SK-N-SH (cell line): Measurements from ENCODE around the gene HSPBAP1.

ENCODE experiments used
- EP300 ChIP-seq, 2 experiments: IDR thresholded peaks; 2 replicates each; pipeline versions ENCODE4 v1.4.0 to v1.6.1; 2012; ENCODE audit warnings: borderline replicate concordance in 1 of 2, low read depth in 1 of 2, low read length in 1 of 2
- MXI1 ChIP-seq: IDR thresholded peaks from 2 replicates; pipeline ENCODE4 v1.6.1; 2012; ENCODE audit warnings: mild to moderate bottlenecking, low read depth, low read length, improper control_type of control experiment
- POLR2AphosphoS5 ChIP-seq: IDR thresholded peaks from 2 replicates; pipeline ENCODE4 v1.6.1; 2012; ENCODE audit warnings: low read depth, low read length
- RAD21 ChIP-seq: IDR thresholded peaks from 2 replicates; pipeline ENCODE4 v1.6.1; 2012; ENCODE audit warnings: mild to moderate bottlenecking, low read length
- RCOR1 ChIP-seq: fragments of 150-350 bp; IDR thresholded peaks from 2 replicates; pipeline ENCODE4 v1.6.1; 2017; ENCODE audit warnings: antibody characterized with exemption, low read length
- RFX5 ChIP-seq: IDR thresholded peaks from 2 replicates; pipeline ENCODE4 v1.6.1; 2012; ENCODE audit warnings: mild to moderate bottlenecking, improper control_type of control experiment, low read length
- RXRA ChIP-seq: IDR thresholded peaks from 2 replicates; pipeline ENCODE4 v1.4.0; 2012; ENCODE audit warnings: low read depth, mild to moderate bottlenecking, borderline replicate concordance
- YY1 ChIP-seq: IDR thresholded peaks from 2 replicates; pipeline ENCODE4 v1.4.0; 2012; ENCODE audit warnings: low read depth, mild to moderate bottlenecking
- TF ChIP-seq, protein P1 (sequence below): fragments of 200-600 bp; sonication (generic); IDR thresholded peaks from 2 replicates; pipeline ENCODE4 v1.6.1; 2017; ENCODE audit warnings: antibody characterized with exemption, mild to moderate bottlenecking, moderate library complexity
- TF ChIP-seq, protein P2 (sequence below): IDR thresholded peaks from 2 replicates; pipeline ENCODE4; 2012
- TF ChIP-seq, protein P3 (sequence below): IDR thresholded peaks from 2 replicates; pipeline ENCODE4 v1.4.0; 2012; ENCODE audit warnings: low read depth
- TF ChIP-seq, protein P4 (sequence below): fragments of 150-350 bp; IDR thresholded peaks from 2 replicates; pipeline ENCODE4 v1.6.1; 2017; ENCODE audit warnings: antibody characterized with exemption, low read length, low read depth, borderline replicate concordance
- TF ChIP-seq, protein P5 (sequence below): IDR thresholded peaks from 2 replicates; pipeline ENCODE4 v1.6.1; 2012; ENCODE audit warnings: mild to moderate bottlenecking, low read depth, low read length, moderate library complexity
- TF ChIP-seq, protein P6 (sequence below): IDR thresholded peaks from 2 replicates; pipeline ENCODE4 v1.4.0; 2012; ENCODE audit warnings: low read depth, borderline replicate concordance

DNA sequence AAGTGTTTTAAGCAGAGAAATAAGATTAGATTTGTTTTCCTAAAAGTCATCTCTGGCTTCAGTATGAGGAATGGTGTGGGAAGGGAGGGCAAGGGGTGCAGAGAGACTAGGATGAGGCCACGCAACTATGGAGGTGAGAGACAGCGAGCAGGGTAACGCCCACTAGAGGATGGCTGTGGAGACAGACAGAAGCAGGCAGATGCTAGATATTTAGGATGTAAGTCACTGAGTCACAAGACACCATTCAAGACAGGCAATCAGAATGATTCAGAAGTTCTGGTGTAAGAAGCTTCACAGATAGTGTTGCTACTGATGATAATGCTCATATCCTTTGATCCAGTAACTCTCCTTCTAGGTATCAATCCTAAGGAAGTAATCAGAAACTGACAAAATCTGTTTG lies 19.1 kb downstream of the HSPBAP1 start:
- TF ChIP-seq POLR2AphosphoS5 (no peak), RFX5 (no peak), YY1 (no peak), RXRA (no peak), EP300 (IDR thresholded peaks at IDR 0.05; ENCODE audit: borderline replicate concordance in 1 of 2, low read depth in 1 of 2, low read length in 1 of 2) (no peak), RAD21 (no peak), RCOR1 (no peak), MXI1 (no peak)
- TF ChIP-seq, protein P1, sequence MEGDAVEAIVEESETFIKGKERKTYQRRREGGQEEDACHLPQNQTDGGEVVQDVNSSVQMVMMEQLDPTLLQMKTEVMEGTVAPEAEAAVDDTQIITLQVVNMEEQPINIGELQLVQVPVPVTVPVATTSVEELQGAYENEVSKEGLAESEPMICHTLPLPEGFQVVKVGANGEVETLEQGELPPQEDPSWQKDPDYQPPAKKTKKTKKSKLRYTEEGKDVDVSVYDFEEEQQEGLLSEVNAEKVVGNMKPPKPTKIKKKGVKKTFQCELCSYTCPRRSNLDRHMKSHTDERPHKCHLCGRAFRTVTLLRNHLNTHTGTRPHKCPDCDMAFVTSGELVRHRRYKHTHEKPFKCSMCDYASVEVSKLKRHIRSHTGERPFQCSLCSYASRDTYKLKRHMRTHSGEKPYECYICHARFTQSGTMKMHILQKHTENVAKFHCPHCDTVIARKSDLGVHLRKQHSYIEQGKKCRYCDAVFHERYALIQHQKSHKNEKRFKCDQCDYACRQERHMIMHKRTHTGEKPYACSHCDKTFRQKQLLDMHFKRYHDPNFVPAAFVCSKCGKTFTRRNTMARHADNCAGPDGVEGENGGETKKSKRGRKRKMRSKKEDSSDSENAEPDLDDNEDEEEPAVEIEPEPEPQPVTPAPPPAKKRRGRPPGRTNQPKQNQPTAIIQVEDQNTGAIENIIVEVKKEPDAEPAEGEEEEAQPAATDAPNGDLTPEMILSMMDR, result no peak
- TF ChIP-seq, protein P2, sequence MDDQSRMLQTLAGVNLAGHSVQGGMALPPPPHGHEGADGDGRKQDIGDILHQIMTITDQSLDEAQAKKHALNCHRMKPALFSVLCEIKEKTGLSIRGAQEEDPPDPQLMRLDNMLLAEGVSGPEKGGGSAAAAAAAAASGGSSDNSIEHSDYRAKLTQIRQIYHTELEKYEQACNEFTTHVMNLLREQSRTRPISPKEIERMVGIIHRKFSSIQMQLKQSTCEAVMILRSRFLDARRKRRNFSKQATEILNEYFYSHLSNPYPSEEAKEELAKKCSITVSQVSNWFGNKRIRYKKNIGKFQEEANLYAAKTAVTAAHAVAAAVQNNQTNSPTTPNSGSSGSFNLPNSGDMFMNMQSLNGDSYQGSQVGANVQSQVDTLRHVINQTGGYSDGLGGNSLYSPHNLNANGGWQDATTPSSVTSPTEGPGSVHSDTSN, result 0 out of 2 replicates have a peak, but pooled peaks have one; percentile 5
- TF ChIP-seq, protein P3, sequence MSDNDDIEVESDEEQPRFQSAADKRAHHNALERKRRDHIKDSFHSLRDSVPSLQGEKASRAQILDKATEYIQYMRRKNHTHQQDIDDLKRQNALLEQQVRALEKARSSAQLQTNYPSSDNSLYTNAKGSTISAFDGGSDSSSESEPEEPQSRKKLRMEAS, result no peak
- TF ChIP-seq, protein P4, sequence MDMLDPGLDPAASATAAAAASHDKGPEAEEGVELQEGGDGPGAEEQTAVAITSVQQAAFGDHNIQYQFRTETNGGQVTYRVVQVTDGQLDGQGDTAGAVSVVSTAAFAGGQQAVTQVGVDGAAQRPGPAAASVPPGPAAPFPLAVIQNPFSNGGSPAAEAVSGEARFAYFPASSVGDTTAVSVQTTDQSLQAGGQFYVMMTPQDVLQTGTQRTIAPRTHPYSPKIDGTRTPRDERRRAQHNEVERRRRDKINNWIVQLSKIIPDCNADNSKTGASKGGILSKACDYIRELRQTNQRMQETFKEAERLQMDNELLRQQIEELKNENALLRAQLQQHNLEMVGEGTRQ, result no peak
- TF ChIP-seq, protein P5, sequence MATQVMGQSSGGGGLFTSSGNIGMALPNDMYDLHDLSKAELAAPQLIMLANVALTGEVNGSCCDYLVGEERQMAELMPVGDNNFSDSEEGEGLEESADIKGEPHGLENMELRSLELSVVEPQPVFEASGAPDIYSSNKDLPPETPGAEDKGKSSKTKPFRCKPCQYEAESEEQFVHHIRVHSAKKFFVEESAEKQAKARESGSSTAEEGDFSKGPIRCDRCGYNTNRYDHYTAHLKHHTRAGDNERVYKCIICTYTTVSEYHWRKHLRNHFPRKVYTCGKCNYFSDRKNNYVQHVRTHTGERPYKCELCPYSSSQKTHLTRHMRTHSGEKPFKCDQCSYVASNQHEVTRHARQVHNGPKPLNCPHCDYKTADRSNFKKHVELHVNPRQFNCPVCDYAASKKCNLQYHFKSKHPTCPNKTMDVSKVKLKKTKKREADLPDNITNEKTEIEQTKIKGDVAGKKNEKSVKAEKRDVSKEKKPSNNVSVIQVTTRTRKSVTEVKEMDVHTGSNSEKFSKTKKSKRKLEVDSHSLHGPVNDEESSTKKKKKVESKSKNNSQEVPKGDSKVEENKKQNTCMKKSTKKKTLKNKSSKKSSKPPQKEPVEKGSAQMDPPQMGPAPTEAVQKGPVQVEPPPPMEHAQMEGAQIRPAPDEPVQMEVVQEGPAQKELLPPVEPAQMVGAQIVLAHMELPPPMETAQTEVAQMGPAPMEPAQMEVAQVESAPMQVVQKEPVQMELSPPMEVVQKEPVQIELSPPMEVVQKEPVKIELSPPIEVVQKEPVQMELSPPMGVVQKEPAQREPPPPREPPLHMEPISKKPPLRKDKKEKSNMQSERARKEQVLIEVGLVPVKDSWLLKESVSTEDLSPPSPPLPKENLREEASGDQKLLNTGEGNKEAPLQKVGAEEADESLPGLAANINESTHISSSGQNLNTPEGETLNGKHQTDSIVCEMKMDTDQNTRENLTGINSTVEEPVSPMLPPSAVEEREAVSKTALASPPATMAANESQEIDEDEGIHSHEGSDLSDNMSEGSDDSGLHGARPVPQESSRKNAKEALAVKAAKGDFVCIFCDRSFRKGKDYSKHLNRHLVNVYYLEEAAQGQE, result no peak
- TF ChIP-seq, protein P6, sequence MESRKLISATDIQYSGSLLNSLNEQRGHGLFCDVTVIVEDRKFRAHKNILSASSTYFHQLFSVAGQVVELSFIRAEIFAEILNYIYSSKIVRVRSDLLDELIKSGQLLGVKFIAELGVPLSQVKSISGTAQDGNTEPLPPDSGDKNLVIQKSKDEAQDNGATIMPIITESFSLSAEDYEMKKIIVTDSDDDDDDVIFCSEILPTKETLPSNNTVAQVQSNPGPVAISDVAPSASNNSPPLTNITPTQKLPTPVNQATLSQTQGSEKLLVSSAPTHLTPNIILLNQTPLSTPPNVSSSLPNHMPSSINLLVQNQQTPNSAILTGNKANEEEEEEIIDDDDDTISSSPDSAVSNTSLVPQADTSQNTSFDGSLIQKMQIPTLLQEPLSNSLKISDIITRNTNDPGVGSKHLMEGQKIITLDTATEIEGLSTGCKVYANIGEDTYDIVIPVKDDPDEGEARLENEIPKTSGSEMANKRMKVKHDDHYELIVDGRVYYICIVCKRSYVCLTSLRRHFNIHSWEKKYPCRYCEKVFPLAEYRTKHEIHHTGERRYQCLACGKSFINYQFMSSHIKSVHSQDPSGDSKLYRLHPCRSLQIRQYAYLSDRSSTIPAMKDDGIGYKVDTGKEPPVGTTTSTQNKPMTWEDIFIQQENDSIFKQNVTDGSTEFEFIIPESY, result no peak
